Endometrial microvascular endothelial cells (primary cell): ENCODE data around the gene KAT14. TPM values are rescaled to one million over a fixed set of nuclear protein-coding genes. Genes with fewer than 3 reads are reported as not detected.
"Not testable (repeated sequence)": the region's sequence is repeated elsewhere in the genome, so short reads cannot be mapped to it uniquely, and the experiment has no call there.

Experiments
- in situ Hi-C: cut with HindIII; loops from 2 replicates; pipeline ENCODE4 v1.10.0; 2017; ENCODE audit warnings: low sequenced_read_pairs, low pct_unique_long_range_greater_than_20kb; ENCODE audit errors: inconsistent ontology term
- total RNA-seq: library from RNA; depleted of rRNA; stranded (reverse); fragments of >200 nt; gene quantifications from one replicate; pipeline ENCODE4 v1.2.3, GENCODE V29; 2015; ENCODE audit errors: inconsistent ontology term

Gene KAT14
- total RNA-seq, 1 donor from 2014 or later, result 9.8 TPM

DNA sequence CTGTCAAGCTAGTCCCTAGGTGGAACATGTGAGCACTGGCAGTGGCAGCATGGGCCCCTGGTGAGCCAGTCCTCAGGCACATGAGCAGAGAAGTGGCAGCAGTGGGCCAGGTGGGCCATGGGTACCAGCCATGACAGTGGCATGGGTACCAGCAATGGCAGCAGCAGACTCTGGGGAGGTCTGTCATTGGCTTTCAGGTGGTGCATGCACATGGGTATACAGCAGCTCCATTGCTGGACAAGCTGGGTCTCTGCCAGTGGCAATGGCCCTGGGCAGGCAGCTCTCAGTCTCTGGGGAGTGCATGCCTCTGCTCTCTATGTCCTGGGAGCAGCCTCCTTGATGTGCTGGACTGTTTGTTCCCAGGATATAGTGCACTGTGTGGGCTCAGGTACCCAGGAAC is 65.3 kb downstream of the KAT14 start:
- in situ Hi-C loops, result no loop called here

DNA sequence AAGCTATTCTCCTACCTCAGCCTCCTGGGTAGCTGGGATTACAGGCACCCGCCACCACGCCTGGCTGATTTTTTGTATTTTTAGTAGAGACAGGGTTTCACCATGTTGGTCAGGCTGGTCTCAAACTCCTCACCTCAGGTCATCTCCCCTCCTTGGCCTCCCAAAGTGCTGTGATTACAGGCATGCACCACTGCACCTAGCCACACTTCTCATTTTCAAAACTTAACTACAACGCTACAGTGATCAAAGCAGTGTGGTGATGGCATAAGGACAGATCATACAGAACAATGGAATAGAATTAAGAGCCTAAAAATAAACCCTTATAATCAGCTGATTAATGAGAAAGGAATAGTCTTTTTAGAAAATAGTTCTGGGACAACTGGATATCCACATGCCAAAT is 66.0 kb downstream of the KAT14 start:
- in situ Hi-C loops, result not testable (repeated sequence)

DNA sequence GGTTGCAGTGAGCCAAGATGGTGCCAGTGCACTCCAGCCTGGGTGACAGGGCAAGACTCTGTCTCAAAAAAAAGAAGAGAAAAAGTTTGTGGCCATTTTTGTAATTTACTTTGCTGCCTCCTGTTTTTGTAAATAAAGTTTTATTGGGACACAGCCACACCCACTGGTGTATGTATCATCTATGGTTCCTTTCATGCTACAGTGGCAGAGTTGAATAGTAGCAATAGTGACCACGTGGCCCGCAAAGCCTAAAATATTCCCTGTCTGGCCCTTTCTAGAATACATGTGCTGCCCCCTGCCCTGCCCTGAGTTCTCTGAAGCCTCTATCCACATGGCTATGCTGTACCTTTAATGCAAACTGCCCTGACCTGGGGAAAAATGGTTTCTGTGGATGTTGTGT is 75.3 kb downstream of the KAT14 start:
- in situ Hi-C loops, result no loop called here

DNA sequence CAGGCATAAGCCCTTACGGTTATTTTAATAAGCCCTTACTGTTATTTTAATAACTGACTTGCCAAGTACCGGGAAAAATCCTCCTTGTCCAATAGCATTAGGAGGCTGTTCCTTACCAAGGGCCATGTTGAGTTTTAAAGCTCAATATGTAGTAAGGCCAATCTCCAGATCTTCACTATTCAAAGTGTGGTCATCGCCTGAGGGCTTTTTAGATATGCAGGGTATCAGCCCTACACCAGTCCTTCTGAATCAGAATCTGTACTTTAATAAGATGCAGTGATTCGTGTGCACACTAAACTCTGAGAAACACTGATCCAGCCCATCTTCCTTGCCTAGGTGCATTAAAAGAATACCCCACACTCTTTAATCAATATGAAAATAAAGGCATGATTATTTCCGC is 77.9 kb downstream of the KAT14 start:
- in situ Hi-C loops, result no loop called here

DNA sequence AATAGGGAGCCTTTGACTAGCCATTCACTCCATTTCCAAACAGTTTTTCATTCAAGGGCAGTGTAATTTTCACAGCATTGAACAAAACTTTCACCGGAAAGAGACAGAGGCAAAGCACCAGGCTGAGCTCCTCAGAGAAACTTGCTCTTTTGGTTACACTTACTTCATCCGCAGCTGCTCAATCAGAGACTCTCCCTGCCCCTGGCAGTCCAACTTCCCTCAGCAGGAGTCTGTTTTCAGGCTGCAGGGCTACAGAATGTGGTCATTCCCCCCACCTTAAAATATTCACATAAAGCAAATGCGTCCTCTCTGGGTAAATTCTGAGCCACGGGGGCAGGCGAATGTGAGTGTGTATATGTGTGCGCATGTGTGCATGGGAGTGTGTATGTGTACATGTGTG is 80.6 kb downstream of the KAT14 start:
- in situ Hi-C loops, result no loop called here

DNA sequence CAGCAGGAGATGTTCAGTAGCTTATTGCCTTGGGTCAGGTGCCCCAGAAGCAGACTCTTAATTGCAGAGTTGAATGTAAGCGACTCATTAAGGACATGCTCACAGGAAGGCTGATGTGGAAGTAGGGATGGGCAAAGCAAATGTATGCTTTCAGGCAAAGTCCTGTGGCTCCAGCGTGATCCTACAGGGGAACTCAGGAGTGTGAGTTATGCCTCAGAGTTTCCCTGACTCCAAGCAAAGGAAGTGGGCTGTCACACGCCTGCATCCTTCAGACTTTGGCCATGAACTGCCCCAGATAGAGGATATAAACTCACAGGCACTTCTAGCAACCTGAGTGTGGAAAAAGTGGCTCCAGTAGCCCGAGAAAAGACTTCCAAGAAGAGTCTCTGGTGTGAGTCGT is 85.7 kb downstream of the KAT14 start:
- in situ Hi-C loops, result no loop called here

DNA sequence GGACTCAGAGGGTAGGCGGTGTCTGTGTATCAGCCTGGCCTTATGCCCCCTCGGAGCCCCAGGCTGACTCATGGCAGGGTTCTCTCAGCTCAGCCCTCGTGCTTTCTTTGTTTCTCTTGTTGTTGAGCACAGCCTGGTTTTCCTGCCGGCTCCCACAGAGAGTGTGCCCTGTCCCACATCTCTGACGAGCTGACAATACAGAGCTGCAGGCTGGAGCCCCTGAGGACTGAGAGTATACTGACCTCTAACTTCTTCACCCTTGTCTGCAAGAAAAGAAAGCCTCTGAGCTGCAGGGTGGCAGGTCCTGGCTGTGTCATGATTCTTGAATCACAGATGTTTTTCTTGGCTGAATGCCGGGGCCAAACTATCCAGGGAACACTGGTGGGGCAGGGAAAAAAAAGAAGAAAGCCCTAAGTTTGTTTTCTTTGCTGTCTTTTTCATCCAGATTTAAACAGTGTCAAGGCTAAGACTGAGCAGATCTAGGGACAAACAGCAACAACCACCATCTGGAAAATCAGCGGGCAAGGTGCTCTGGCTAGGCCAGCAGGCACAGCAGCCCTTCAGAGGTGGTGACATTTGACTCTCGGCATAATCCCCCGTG is 87.4 kb downstream of the KAT14 start:
- in situ Hi-C loops, result no loop called here

DNA sequence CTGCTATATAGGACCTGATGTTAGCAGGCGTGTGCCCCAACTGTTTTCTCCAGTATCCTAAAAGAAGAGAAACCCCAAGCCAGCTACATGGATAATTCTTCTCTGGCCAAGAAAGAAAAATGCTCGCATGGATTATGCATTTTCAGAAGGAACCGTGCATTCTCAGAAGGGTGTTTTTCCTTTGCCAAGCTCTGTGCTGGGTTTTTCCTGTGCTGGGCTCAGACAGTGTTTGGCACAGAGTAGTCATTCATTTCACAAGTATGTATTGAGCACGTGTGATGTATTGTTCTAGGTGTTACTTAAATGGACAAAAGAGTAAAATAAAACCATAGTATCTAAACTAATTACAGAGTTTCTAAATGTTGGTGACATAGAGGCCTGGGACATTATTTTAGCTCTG is 88.0 kb downstream of the KAT14 start:
- in situ Hi-C loops, result no loop called here

DNA sequence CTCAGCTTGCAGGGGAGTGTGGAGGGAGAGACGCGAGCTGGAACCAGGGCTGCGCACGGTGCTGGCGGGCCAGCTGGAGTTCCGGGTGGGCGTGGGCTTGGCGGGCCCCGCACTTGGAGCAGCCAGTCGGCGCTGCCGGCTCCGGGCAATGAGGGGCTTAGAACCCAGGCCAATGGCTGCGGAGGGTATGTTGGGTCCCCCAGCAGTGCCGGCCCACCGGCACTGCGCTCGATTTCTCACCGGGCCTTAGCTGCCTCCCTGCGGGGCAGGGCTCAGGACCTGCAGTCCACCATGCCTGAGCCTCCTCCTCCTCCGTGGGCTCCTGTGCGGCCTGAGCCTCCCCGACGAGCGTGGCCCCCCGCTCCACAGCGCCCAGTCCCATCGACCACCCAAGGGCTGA is 89.1 kb downstream of the KAT14 start:
- in situ Hi-C loops, result not testable (repeated sequence)

DNA sequence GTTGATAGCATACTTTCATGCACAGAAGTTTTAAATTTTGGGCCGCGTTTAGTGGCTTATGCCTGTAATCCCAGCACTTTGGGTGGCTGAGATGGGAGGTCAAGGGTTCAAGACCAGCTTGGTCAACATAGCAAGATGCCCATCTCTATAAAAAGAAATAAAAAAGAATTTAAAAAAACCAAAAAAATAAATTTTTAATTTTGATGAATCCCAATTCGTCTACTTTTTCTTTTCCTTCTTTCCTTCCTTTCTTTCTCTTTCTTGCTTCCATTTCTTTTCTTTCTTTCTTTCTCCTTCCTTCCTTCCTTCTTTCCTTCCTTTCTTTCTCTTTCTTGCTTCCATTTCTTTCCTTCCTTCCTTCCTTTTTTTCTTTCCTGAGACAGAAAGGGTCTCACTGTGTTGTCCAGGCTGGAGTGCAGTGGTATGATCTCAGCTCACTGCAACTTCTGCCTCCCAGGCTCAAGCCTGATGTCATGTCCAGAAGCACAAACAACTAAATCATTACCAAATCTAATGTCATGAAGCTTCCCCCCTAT is 95.8 kb downstream of the KAT14 start:
- in situ Hi-C loops, result no loop called here

Other genes with a start within 250 kb of the KAT14 start
- 84.6 TPM for gene SNX5, start 169.1 kb upstream of the KAT14 start, total RNA-seq
- gene MGME1, start 168.8 kb upstream of the KAT14 start, total RNA-seq, result 16.4 TPM
- not detected for gene OVOL2, start 79.9 kb upstream of the KAT14 start, total RNA-seq
- gene PET117, start within 50 bp of the KAT14 start, total RNA-seq, result 5.3 TPM
- gene ZNF133, start 150.7 kb downstream of the KAT14 start, total RNA-seq, result 7.7 TPM